NCI-H1092 (cell line): ENCODE measurements around the gene PLXNB3.
"Not testable (repeated sequence)": the region's sequence is repeated elsewhere in the genome, so short reads cannot be mapped to it uniquely, and the experiment has no call there.

Experiments used
- DNase-seq: peaks from one replicate; lab custom pipeline; 2025; lab: John Stamatoyannopoulos, UW

Gene PLXNB3

DNA sequence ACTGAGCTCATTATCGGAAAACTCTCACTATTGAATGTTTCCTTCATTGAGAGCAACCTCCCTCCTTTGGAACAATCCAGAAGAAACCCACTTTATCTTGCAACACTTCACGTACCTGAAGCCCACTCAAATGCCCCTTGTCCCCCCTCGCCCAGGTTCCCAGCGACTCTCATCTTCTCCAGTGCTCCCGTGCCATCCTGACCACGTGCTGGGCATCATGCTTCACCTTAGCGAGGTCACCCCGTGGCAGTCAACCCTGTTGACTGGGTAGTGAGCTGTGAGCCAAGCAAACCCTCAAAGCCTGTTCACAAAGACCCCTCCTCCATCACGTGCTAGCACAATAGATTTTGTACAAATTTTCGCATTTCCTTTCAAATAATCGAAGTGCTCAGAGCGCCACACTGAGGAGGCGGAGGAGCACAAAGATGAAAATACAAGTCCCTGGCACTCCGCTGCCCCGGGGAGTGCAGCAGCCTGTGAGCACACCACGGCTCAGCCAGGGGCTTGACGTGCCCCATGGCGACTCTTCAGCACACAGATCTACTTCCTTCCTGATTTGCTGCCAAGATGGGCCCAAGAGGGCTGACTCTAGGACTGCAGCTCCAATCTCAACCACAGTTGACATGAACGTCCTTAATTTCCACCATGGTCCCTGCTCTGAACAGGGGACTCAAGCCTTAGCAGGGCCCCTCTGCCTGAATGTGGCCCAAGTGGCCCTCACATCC, 50.7 kb downstream of the PLXNB3 start:
- DNase-seq = no peak

DNA sequence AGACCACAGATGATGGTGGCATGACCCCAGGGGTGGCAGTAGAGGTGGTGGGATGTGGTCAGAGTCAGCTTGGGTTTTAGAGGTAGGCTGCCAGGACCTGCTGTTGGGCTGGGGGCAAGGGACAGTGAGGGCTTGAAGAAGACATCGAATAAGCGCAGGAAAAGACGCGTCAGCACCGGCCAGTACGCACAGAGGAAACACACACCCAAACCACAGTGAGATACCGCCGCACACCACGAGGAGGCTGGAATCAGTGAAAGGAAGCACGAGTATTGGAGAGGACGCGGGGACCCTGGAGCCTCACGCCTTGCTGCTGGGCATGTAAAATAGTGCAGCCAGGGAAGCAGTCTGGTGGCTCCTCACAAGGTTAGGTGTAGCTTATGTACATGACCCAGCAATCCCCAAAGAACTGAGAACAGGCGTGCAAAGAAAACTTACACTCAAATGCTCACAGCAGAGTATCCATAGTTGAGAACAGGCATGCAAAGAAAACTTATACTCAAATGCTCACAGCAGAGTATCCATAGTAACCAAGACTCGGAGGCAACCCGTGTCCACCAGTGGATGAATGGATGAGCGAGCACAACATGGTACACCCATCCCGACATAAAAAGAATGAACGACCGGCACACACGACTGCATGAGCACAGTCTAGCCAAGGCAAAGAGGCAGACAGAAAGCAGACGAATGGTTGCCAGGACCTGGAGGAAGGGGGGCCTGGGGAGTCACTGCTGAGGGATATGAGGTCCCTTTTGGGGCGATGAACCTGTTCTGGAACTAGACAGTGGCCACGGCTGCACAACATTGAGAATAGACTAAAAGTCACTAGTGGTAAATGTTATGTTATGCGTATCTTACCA, 53.0 kb downstream of the PLXNB3 start:
- no peak for DNase-seq

DNA sequence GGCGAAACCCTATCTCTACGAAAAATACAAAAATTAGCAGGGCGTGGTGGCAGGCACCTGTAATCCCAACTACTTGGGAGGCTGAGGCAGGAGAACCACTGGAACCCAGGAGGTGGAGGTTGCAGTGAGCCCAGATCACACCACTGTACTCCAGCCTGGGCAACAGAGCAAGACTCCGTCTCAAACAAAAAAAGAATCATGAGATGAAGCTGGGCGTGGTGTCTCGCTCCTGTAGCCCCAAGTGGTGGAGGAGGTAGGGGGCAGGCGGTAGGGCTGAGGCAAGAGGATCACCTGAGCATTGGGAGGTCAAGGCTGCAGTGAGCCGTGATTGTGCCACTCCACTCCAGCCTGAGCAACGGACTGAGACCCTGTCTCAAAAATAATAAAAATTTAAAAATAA, 54.0 kb downstream of the PLXNB3 start:
- DNase-seq = not testable (repeated sequence)

DNA sequence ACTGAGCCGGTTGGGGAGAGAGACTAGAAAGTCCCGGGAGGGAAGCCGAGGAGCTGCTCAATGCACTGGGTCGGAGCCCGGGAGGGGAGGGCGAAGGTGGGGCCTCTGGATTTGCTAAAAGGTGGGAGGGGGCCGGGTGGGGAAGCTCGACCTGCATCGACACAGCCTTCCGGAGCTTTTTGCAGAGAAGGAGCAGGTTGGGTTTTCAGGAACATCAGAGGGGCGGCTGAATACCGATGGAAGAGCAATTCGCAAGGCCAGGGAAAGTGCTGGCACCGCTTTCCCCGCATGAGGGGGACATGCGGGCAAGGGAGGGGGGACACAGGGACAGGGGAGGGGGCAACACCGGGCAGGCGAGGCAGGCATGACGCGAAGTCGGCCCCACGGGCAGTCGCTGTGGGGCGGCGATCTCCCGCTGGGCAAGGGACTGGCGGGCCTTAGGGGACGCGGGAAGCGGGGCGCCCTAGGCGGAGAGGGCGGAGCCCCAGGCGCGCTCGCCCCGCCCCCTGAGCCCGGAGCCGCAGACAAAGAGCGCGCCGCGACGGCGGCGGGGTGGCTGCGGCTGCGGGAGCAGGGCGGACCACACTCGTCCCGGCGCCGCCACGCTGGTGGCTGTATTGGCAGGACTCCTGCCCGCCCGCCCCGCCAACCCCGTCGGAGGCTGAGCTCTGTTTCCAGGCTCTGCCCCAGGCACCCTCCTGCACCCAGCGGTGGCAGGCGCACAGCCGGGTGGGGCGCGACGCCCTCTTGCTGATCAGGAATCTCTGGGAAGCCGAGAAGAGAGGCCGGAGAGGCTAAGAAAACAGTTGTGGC, 54.7 kb downstream of the PLXNB3 start:
- peak; percentile 50 for DNase-seq

DNA sequence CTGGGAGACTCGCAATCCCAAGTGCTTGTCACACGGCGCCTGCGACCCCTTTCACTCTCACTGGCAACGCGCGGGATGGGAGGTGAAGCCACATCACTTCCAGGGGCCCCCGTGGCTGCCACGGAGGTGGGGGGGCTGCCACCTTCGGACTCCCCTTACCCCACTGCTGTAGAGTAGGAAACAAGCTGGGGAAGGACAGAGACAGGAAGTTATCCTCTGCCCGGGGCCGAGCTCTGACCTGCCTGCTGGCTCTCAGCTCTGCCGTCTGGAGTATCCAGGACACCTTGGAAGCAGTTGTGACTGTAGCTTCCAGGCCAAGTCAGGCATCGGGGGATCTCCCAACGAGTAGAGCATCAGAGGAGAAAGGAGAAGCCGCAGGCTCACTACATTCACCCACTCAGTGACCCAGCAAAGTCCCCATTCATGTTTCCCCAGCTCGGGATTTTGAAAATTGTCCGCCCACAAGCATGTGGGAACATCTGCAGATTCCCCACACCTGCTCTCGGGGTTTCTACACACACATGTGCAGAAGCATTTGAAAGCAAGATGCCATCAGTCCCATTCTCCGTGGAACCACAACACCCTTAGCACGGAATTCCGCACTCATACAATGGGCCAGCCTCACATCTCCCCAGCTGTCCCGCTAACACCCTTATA, 55.5 kb downstream of the PLXNB3 start:
- DNase-seq = no peak

DNA sequence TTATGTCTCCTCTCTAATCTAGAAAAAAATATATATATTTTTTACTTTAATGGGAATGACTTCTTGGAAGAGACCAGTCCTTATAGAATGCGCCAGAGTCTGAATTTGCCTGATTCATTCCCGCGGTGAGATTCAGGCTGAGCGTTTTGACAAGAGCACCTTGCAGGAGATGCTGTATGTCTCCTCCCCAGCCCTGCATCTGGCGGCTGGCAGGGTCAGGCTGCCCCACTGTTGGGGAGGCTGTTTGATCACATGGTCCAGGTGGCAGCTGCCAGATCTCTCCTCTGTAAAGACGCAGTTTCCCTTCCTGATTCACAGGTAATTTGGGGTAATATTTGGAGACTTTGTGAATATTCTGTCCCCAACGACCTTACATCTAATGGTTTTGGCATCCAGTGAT, 56.6 kb downstream of the PLXNB3 start:
- no peak for DNase-seq

DNA sequence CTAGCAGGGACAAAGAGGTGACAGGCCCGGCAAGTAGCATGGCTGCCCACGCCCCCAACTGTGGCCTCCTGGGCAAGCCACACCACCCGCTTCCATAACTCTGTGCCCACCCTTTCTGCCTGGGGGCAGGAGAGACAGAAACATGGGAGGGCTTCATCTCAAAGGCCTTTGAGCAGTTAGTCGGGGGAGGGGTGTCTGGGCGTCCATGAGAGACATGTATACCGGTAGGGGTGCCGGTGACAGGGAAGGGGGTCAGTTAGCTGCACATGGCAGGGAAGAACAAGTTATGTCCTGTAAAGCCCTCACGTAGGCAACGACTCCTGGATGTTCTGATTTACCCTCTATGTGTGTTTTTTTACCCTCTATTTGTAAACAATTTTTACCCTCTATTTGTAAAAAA, 57.0 kb downstream of the PLXNB3 start:
- no peak for DNase-seq

DNA sequence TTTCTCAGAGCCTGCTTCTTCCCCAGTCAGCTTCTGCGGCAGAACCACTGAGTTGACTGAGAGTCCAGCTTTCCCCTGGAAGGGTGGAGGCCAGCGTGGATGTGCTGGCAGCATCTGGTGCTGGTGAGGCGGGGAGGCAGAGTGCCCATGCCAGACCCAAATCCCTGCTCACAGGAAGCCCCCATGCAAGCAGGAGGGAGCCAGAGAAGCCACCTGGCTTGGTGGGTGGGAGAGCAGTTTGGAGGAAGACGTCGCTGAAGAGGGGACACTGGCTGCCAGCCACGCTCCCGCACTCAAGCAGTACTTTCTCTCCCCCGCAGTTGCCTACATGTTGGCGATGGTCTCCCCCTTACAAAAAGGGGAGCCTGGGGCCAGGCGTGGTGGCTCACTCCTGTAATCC, 60.3 kb downstream of the PLXNB3 start:
- no peak for DNase-seq

DNA sequence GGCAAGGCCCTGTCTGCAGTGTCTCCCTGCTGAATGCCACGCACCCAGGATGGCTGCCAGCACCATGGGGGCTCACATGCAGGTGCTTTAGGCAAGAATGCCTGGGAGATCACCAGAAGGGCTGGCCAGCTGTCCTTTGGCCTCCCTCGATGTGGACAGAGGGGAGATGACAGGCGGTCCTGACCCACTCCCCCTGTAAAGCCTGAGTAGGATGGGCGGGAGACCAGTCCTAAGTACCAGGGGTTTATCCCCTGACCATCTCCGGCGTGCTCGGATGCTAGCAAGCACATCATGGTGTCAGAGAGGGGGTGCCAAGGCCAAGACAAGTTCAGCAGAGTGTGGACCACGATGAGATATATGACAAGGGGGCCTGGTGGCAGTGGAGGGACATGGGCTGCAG, 61.0 kb downstream of the PLXNB3 start:
- DNase-seq = no peak
